ENCODE measurements around the gene ERLEC1. TPM values are rescaled to one million over a fixed set of nuclear protein-coding genes. Genes with fewer than 3 reads are reported as not detected.

The ERLEC1 gene
- total and polyA plus RNA-seq, 4 donors, result 28.8 to 32.0 (median 30.4) TPM

GRCh38 chr2:53854678-53855077, 67.8 kb downstream of the ERLEC1 start:
- DNase-seq (ENCODE audit: low spot score), result no peak
- peaks cover 5 to 18% (median 7%) of the 10 kb centered on the region in 4 donors for H3K36me3 ChIP-seq (ENCODE audit: control insufficient read depth in 4 of 4, insufficient read depth in 3 of 4, low read depth in 1 of 4, low read length in 3 of 4)
- no peak overlapping the region for H3K4me3 ChIP-seq (ENCODE audit: low read depth in 1 of 3, low read length in 3 of 3)
- H3K27me3 ChIP-seq (ENCODE audit: control insufficient read depth in 4 of 4, insufficient read depth in 4 of 4, low read length in 3 of 4), result no peaks in the 10 kb centered on the region
- no peak overlapping the region for H3K27ac ChIP-seq (ENCODE audit: low read depth in 1 of 2, low read length in 2 of 2)
- no peaks in the 10 kb centered on the region for H3K9me3 ChIP-seq (ENCODE audit: control insufficient read depth in 4 of 4, low read length in 3 of 4)
- H3K4me1 ChIP-seq (ENCODE audit: control insufficient read depth in 4 of 4, insufficient read depth in 4 of 4, low read length in 3 of 4), result peaks cover 3 to 19% (median 11%) of the 10 kb centered on the region in 4 donors
- H3K9ac ChIP-seq (ENCODE audit: low read depth in 1 of 2, low read length in 2 of 2), result no peak overlapping the region
- TF ChIP-seq JUND (IDR thresholded peaks at IDR 0.05) (no peak), REST (IDR thresholded peaks at IDR 0.05) (no peak), ZBTB33 (IDR thresholded peaks at IDR 0.05) (no peak), FOXA2 (IDR thresholded peaks at IDR 0.05) (no peak), HNF4G (IDR thresholded peaks at IDR 0.05) (no peak), MAX (IDR thresholded peaks at IDR 0.05) (no peak), YY1 (IDR thresholded peaks at IDR 0.05) (no peak), CTCF (IDR thresholded peaks at IDR 0.05; ENCODE audit: low read depth, low read length, missing input control) (no peak), HNF4A (conservative IDR thresholded peaks at IDR 0.05) (no peak)
- 91% methylated on average over 2 of the region's 2 CpGs for WGBS

- Histone ChIP-seq H3K27ac (ENCODE audit: low read depth in 1 of 2, low read length in 2 of 2) (no peak overlapping the region), H3K9ac (ENCODE audit: low read depth in 1 of 2, low read length in 2 of 2) (no peak overlapping the region), H3K9me3 (ENCODE audit: control insufficient read depth in 4 of 4, low read length in 3 of 4) (no peaks in the 10 kb centered on the region), H3K27me3 (ENCODE audit: control insufficient read depth in 4 of 4, insufficient read depth in 4 of 4, low read length in 3 of 4) (no peaks in the 10 kb centered on the region), H3K4me1 (ENCODE audit: control insufficient read depth in 4 of 4, insufficient read depth in 4 of 4, low read length in 3 of 4) (peaks cover 4 to 21% (median 10%) of the 10 kb centered on the region in 4 donors), H3K36me3 (ENCODE audit: control insufficient read depth in 4 of 4, insufficient read depth in 3 of 4, low read depth in 1 of 4, low read length in 3 of 4) (peaks cover 5 to 18% (median 7%) of the 10 kb centered on the region in 4 donors), H3K4me3 (ENCODE audit: low read depth in 1 of 3, low read length in 3 of 3) (no peak overlapping the region)
- no peak for TF ChIP-seq HNF4A (conservative IDR thresholded peaks at IDR 0.05)
- no peak for TF ChIP-seq EGR1 (IDR thresholded peaks at IDR 0.05; ENCODE audit: low read depth in 2 of 2)
- no peak for TF ChIP-seq FOXA1 (IDR thresholded peaks at IDR 0.05)
- TF ChIP-seq MAX (IDR thresholded peaks at IDR 0.05), result no peak
- no peak for TF ChIP-seq RAD21 (IDR thresholded peaks at IDR 0.05)
- no peak for TF ChIP-seq JUND (IDR thresholded peaks at IDR 0.05)
- TF ChIP-seq RXRA (IDR thresholded peaks at IDR 0.05), result no peak
- no peak for TF ChIP-seq YY1 (IDR thresholded peaks at IDR 0.05)
- TF ChIP-seq TAF1 (conservative IDR thresholded peaks at IDR 0.05), result no peak
- TF ChIP-seq HNF4G (IDR thresholded peaks at IDR 0.05), result no peak
- no peak for TF ChIP-seq GABPA (IDR thresholded peaks at IDR 0.05 in 1 of 2, conservative IDR thresholded peaks at IDR 0.05 in 1 of 2)
- TF ChIP-seq ATF3 (IDR thresholded peaks at IDR 0.05), result no peak
- no peak for TF ChIP-seq CTCF (IDR thresholded peaks at IDR 0.05; ENCODE audit: low read depth, low read length, missing input control)
- no peak for TF ChIP-seq SP1 (IDR thresholded peaks at IDR 0.05)
- no peak for TF ChIP-seq NR2F2 (IDR thresholded peaks at IDR 0.05)
- TF ChIP-seq REST (IDR thresholded peaks at IDR 0.05), result no peak
- WGBS, result 93% methylated on average over 2 of the region's 2 CpGs
- no peak for DNase-seq (ENCODE audit: low spot score)
These were observed 69.4 kb downstream of the ERLEC1 start for GRCh38 chr2:53856272-53856671.

Measured in liver (tissue), 9 donors.